OCI-LY1 (cell line): ENCODE measurements around the gene HAND2.

Experiments used
- CTCF ChIP-seq: fragments of 200-600 bp; sonication (generic), shearing (Covaris generic); IDR thresholded peaks from 2 replicates; pipeline ENCODE4 v1.5.1; 2017; ENCODE audit warnings: mild to moderate bottlenecking, antibody characterized with exemption, low read length, moderate library complexity, mixed read lengths
- EZH2 ChIP-seq: fragments of 200-600 bp; sonication (generic), shearing (Covaris generic); IDR thresholded peaks from 2 replicates; pipeline ENCODE4 v1.8.0; 2017; ENCODE audit warnings: borderline replicate concordance, mixed run types, mild to moderate bottlenecking, antibody characterized with exemption, low read length, moderate library complexity, mixed read lengths

DNA sequence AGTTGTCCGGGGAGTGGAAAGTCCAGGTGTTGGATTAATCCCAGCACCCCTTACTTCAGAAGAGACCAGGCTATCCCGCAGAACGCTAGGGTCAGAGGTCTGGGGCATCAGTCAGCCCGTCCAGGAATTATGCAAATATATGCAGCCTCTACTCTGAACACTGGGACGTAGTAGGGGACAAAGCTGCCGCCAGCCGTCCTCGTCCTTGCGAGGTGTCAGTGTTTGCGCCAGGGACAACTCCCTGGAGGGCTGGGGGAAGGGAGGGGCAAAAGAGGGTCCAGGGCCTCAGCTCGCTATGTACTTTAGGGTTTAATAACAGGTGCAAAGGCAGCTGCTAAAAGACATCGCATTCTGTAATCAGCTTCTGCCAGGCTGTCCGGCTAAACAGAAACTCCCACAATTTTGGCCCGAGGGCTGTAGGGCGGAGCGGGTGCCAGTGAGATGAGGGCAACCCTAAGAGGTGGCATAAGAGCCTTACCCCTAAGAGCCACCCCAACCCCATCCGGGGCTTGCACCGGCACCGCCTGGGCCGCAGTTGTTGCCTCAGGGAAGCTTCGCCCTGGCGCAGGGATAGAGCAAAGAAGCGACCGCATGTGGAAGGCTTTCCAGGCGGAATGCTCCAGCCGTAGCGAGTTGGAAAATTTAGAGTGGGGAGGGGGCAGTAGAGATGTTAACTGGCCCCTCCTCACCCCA, 8.4 kb downstream of the HAND2 start:
- TF ChIP-seq CTCF (no peak), EZH2 (no peak)
